ENCODE data around the gene TLX2.
"Not testable (repeated sequence)": the region's sequence is repeated elsewhere in the genome, so short reads cannot be mapped to it uniquely, and the experiment has no call there.

Gene TLX2

GRCh38 chr2:74514368-74515270 lies at the start of gene TLX2:
TSS of gene TLX2 (plus strand) at chr2:74514450. CDS start at chr2:74514807, 357 bp downstream.
- DNase-seq (ENCODE audit: insufficient read length, low spot score), result no peak
- FAIRE-seq, result no peak
- peak; percentile 12; the same call in 1 of the 2 replicates for TF ChIP-seq POLR2A (IDR thresholded peaks at IDR 0.05; ENCODE audit: low read depth, low read length)

- not testable (repeated sequence) for FAIRE-seq; DNase-seq (ENCODE audit: insufficient read length, low spot score)
Observed at GRCh38 chr2:74470742-74471141, 43.5 kb upstream of the TLX2 start.

- FAIRE-seq (no peak), DNase-seq (ENCODE audit: insufficient read length, low spot score) (no peak)
- no peak for TF ChIP-seq POLR2A (IDR thresholded peaks at IDR 0.05; ENCODE audit: low read depth, low read length)
Observed at GRCh38 chr2:74471332-74472065, 42.8 kb upstream of the TLX2 start.

- TF ChIP-seq POLR2A (IDR thresholded peaks at IDR 0.05; ENCODE audit: low read depth, low read length), result peak; percentile 78
- peak; percentile 70 for DNase-seq (ENCODE audit: insufficient read length, low spot score)
- peak; percentile 15 for FAIRE-seq
Observed at GRCh38 chr2:74472086-74472944, 41.9 kb upstream of the TLX2 start, which contains the start of gene MRPL53. TSS of gene MRPL53 (minus strand) at chr2:74472680. CDS start at chr2:74472660, 20 bp downstream.

- no peak for DNase-seq (ENCODE audit: insufficient read length, low spot score)
- FAIRE-seq, result no peak
- no peak for TF ChIP-seq POLR2A (IDR thresholded peaks at IDR 0.05; ENCODE audit: low read depth, low read length)
Observed at GRCh38 chr2:74472945-74473258, 41.3 kb upstream of the TLX2 start.

- no peak for DNase-seq (ENCODE audit: insufficient read length, low spot score)
Observed at GRCh38 chr2:74474481-74474880, 39.8 kb upstream of the TLX2 start.

GRCh38 chr2:74474899-74475298 lies 39.4 kb upstream of the TLX2 start:
- no peak for TF ChIP-seq POLR2A (IDR thresholded peaks at IDR 0.05; ENCODE audit: low read depth, low read length)
- DNase-seq (ENCODE audit: insufficient read length, low spot score), result no peak
- no peak for FAIRE-seq

More at GRCh38 chr2:74474481-74474880, 39.8 kb upstream of the TLX2 start:
- no peak for FAIRE-seq
- no peak for TF ChIP-seq POLR2A (IDR thresholded peaks at IDR 0.05; ENCODE audit: low read depth, low read length)

- DNase-seq (ENCODE audit: insufficient read length, low spot score), result no peak
- FAIRE-seq, result no peak
- TF ChIP-seq POLR2A (IDR thresholded peaks at IDR 0.05; ENCODE audit: low read depth, low read length), result no peak
Observed at GRCh38 chr2:74481431-74481830, 32.8 kb upstream of the TLX2 start.

GRCh38 chr2:74481961-74482800 lies 32.1 kb upstream of the TLX2 start:
- TF ChIP-seq POLR2A (IDR thresholded peaks at IDR 0.05; ENCODE audit: low read depth, low read length), result no peak
- DNase-seq (ENCODE audit: insufficient read length, low spot score) (no peak), FAIRE-seq (no peak)

GRCh38 chr2:74482801-74483674 lies 31.2 kb upstream of the TLX2 start, which contains the start of the genes CCDC142 and TTC31:
TSS of gene CCDC142 (minus strand) at chr2:74482998. CDS start at chr2:74482837, 161 bp downstream.
TSS of gene TTC31 (plus strand) at chr2:74483081. CDS start at chr2:74483096, 15 bp downstream.
- DNase-seq (ENCODE audit: insufficient read length, low spot score), result peak; percentile 91
- FAIRE-seq, result no peak
- TF ChIP-seq POLR2A (IDR thresholded peaks at IDR 0.05; ENCODE audit: low read depth, low read length), result peak; percentile 30; the same call in 1 of the 2 replicates

- DNase-seq (ENCODE audit: insufficient read length, low spot score); FAIRE-seq: not testable (repeated sequence)
Observed at GRCh38 chr2:74483675-74484164, 30.5 kb upstream of the TLX2 start.

GRCh38 chr2:74486141-74486540 lies 28.1 kb upstream of the TLX2 start:
- FAIRE-seq (no peak), DNase-seq (ENCODE audit: insufficient read length, low spot score) (no peak)
- no peak for TF ChIP-seq POLR2A (IDR thresholded peaks at IDR 0.05; ENCODE audit: low read depth, low read length)

All from H54 (cell line).